RWPE2 (cell line): ENCODE results near the gene STK33.
A peak's percentile ranks its signal among the peaks of the same experiment; 100 is the strongest.

ENCODE experiments used
- ATAC-seq: fragments of 200-7000 bp; cut with Tn5 transposase; 3 replicates; pipeline ENCODE4 v1.9.1; 2021; ENCODE audit warnings: low read depth
- DNase-seq: peaks from one replicate; pipeline ENCODE4 v3.0.0-alpha.2; 2020; ENCODE audit warnings: low spot score
- H3K27ac ChIP-seq: fragments of 450-650 bp; 2 replicates; pipeline ENCODE4 v1.5.1; 2017; ENCODE audit warnings: mild to moderate bottlenecking; ENCODE audit not compliant: poor library complexity, severe bottlenecking
- H3K27me3 ChIP-seq: fragments of 250-450 bp; sonication (Bioruptor Pico); 2 replicates; pipeline ENCODE4 v1.5.1; 2021; ENCODE audit warnings: mild to moderate bottlenecking, moderate library complexity; ENCODE audit not compliant: insufficient read depth, poor library complexity, severe bottlenecking
- H3K36me3 ChIP-seq: fragments of 250-450 bp; sonication (Bioruptor Pico); 2 replicates; pipeline ENCODE4 v1.5.1; 2020; ENCODE audit warnings: low read depth, mild to moderate bottlenecking, moderate library complexity
- H3K4me1 ChIP-seq: fragments of 250-450 bp; sonication (Bioruptor Pico); 2 replicates; pipeline ENCODE4 v1.5.1; 2021; ENCODE audit warnings: mild to moderate bottlenecking, moderate library complexity; ENCODE audit not compliant: insufficient read depth, poor library complexity, severe bottlenecking
- H3K4me3 ChIP-seq: fragments of 250-450 bp; sonication (Bioruptor Pico); 2 replicates; pipeline ENCODE4 v1.5.1; 2021; ENCODE audit warnings: mild to moderate bottlenecking, moderate library complexity; ENCODE audit not compliant: severe bottlenecking
- H3K9me3 ChIP-seq: fragments of 250-450 bp; sonication (Bioruptor Pico); 2 replicates; pipeline ENCODE4 v1.5.1; 2021; ENCODE audit warnings: mild to moderate bottlenecking, moderate library complexity; ENCODE audit not compliant: severe bottlenecking
- CTCF ChIP-seq: fragments of 450-650 bp; IDR thresholded peaks from one replicate; pipeline ENCODE4 v1.5.1; 2017; ENCODE audit warnings: mild to moderate bottlenecking, moderate library complexity; ENCODE audit not compliant: poor library complexity, severe bottlenecking

The STK33 gene

GRCh38 chr11:8360086-8360828 lies 233.8 kb downstream of the STK33 start:
- ATAC-seq (no peak), DNase-seq (peak; percentile 20)
- H3K9me3 ChIP-seq, result no peaks in the 10 kb centered on the region
- H3K27me3 ChIP-seq, result no peaks in the 10 kb centered on the region
- no peak overlapping the region for H3K27ac ChIP-seq
- TF ChIP-seq CTCF, result no peak
- no peaks in the 10 kb centered on the region for H3K36me3 ChIP-seq
- H3K4me1 ChIP-seq, result no peaks in the 10 kb centered on the region
- H3K4me3 ChIP-seq, result no peak overlapping the region

GRCh38 chr11:8359521-8359920 lies 234.5 kb downstream of the STK33 start:
- Histone ChIP-seq H3K27me3 (no peaks in the 10 kb centered on the region), H3K4me1 (no peaks in the 10 kb centered on the region), H3K9me3 (no peaks in the 10 kb centered on the region), H3K27ac (no peak overlapping the region), H3K36me3 (no peaks in the 10 kb centered on the region), H3K4me3 (no peak overlapping the region)
- TF ChIP-seq CTCF, result no peak
- ATAC-seq (no peak), DNase-seq (peak; percentile 30)

GRCh38 chr11:8357891-8358566 lies 236.0 kb downstream of the STK33 start:
- no peaks in the 10 kb centered on the region for H3K36me3 ChIP-seq
- H3K9me3 ChIP-seq, result no peaks in the 10 kb centered on the region
- TF ChIP-seq CTCF, result no peak
- H3K27me3 ChIP-seq, result no peaks in the 10 kb centered on the region
- ATAC-seq (no peak), DNase-seq (peak; percentile 38)
- H3K27ac ChIP-seq, result no peak overlapping the region
- no peak overlapping the region for H3K4me3 ChIP-seq
- no peaks in the 10 kb centered on the region for H3K4me1 ChIP-seq

GRCh38 chr11:8357505-8357888 lies 236.5 kb downstream of the STK33 start:
- Histone ChIP-seq H3K36me3 (no peaks in the 10 kb centered on the region), H3K27ac (no peak overlapping the region), H3K4me3 (no peak overlapping the region), H3K27me3 (no peaks in the 10 kb centered on the region), H3K9me3 (no peaks in the 10 kb centered on the region), H3K4me1 (no peaks in the 10 kb centered on the region)
- ATAC-seq (no peak), DNase-seq (peak; percentile 23)
- no peak for TF ChIP-seq CTCF
